ENCODE data around the gene BRI3BP.
"Not testable (repeated sequence)": the region's sequence is repeated elsewhere in the genome, so short reads cannot be mapped to it uniquely, and the experiment has no call there.

Gene BRI3BP

DNA sequence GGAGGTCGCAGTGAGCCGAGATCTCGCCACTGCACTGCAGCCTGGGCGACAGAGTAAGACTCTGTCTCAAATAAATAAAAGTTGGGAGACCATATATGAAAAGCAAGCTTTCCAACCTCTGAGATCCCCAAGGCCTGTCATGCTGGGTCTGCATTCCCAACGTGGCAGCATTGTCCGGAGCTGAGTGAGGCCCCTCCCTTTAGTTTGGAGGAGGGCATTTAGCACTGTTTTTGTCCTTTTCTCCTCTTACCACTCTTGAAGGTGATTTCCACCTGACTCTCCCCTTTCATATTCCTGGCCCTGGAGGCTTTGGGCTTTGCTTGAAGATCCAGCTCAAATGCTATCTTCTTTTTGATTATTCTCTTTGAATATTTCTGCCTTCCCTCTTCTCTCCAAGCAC lies 74.9 kb downstream of the BRI3BP start:
- no peak for DNase-seq (ENCODE audit: low read depth)

DNA sequence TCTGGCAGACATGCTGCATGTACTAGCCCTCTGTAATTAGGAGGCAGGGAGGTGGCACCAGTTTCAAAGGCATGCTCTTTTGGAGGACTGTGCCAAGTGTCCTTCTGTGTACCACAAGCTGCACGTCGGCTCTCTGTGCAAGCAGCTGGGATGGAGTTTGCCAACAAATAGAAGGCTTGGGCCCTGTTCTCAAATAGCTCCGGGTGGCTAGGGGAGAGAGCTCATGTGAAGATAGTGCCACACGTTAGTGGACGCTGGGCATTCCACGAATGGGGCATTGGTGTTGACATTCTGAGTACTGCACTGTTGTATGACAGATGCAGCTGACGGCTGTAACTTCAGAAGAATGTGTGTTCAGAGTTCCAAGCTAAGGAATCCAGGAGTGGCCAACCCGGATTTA lies 76.2 kb downstream of the BRI3BP start:
- no peak for DNase-seq (ENCODE audit: low read depth)

DNA sequence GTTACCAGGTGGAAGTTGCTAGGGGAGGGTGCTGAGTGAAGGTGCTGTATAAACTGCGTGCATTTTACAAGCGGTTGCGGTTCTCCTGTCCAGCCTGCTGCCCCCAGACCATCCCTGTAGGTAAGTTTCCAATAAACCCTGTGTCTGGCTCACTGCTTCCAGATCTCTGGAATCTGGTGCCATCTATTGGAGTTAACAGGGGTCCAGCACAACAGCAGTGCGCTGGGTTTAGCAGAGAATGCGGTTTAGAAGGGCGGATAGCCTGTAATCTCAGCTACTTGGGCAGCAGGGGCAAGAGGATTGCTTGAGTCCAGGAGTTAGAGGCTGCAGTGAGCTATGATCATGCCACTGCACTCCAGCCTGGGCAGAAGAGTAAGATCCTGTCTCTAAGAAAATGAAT lies 76.7 kb downstream of the BRI3BP start:
- no peak for DNase-seq (ENCODE audit: low read depth)

DNA sequence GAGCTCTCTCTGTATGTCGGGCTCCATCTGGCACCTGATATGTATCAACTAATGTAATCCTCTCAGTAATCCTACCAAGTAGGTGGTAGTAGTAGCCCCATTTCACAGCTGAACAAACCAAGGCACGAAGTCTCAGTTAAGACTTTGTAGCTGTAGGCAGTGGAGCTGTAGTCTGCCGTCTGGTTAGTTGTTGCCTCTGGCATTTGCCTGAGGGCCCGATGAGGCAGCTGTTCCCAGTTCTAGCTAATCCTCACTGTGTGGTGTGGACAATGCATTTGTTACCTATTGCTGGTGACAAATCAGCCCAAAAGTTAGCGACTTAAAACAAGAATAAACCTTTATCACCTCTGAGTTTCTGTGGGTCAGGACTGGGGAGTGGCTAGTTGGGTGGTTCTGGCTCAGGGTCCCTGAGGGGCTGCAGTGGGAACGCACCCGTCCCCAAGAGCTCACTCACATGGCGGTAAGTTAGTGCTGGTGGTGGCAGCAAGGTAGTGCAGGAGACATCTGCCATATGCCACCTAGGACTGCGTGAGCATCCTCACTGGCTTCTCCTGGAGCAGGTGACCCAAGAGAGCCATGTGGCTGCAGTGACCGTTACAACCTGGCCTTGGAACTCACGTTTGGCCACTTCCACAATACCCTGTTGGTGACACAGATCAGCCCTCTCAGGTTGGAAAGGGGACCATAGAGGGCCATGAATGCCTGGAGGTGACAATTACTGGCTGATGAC lies 77.4 kb downstream of the BRI3BP start:
- DNase-seq (ENCODE audit: low read depth): no peak

DNA sequence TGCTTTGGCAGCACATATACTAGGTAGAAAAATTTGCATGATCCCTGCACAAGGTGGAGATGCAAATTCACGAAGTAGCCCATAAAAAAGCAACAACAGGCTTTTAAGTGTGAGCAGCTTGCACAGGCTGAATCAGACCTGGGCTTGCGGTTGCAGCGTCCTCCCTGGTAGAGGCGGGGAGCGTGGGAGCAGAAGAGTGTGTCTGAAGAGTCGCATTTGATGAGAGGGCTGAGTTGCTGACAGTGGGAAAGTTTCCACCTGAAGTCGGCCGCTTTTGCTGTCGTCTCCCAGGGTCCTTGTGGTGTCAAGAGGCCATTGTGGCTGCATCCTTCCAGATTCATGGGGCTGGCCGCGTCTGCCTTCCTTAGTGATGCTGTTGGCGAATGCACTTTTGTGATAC lies 78.0 kb downstream of the BRI3BP start:
- DNase-seq (ENCODE audit: low read depth): no peak

DNA sequence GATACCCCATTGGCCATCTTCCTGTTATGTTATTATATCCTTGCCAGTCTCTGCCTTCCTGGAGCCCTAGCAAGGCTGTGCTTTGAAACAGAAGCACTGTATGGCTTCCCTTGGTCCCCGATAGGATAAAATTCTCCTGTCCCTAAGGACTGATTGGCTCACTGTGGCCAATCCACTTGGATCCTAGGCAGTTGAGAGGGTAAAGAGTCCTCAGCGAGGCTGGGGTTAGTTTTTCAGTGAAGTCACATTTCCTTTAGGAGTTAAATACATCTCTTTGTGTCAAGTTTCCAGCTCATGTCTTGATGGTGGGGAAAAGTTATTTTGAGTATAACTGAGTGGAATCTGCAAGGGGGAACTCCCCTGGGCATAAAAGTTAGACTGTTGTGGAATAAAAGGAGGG lies 79.1 kb downstream of the BRI3BP start:
- DNase-seq (ENCODE audit: low read depth): no peak

DNA sequence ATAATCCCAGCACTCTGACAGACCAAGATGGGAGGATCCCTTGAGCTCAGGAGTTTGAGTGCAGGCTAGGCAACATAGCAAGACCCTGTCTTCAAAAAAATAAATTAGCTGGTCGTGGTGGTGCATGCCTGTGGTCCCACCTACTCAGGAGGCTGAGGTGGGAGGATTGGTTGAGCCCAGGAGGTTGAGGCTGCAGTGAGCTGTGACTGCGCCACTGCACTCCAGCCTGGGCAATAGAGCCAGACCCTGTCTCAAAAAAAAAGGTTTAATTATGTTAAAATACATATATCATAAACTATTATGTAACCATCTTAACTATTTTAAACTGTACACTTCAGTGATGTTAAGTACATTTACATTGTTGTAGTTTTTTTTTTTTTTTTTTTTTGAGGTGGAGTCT lies 80.8 kb downstream of the BRI3BP start:
- DNase-seq (ENCODE audit: low read depth): not testable (repeated sequence)

DNA sequence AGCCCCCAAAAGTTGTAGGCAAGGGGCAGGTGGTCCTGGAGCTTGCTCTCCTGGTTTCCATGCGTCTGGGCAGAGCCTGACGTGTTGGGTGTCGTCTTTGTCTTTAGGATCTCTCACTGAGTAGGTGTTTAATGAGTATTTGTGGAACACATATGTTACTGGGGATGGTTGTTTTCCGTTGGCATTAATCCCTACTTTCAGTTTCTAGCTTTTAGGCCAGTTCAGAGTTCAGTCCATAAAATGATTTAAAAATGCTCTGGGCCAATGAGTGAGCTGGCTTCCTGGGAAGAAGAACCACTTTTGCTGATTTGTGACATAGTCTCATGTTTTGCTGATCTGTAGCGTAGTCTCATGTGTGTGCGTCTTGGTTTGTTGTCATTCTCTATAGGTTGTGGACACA lies 82.7 kb downstream of the BRI3BP start:
- DNase-seq (ENCODE audit: low read depth): no peak

DNA sequence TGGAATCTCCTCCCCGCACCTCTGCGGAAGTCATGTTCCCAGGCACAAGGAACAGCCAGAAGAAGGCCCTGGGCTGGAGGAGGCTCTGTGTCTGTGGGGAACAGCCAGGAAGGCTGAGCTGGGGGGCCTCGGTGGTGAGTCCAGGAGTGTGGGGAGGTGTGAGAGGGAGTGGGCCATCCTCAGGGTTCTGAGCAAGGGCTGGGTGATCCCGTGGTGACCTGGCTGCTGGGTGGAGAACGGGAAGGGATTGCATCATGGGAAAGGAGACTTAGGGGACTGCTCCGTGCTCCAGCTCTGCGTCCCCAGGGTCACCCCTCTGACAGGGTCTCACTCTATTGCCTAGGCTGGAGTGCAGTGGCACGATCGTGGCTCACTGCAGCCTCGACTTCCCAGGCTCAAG lies 85.6 kb downstream of the BRI3BP start:
- no peak for DNase-seq (ENCODE audit: low read depth)

DNA sequence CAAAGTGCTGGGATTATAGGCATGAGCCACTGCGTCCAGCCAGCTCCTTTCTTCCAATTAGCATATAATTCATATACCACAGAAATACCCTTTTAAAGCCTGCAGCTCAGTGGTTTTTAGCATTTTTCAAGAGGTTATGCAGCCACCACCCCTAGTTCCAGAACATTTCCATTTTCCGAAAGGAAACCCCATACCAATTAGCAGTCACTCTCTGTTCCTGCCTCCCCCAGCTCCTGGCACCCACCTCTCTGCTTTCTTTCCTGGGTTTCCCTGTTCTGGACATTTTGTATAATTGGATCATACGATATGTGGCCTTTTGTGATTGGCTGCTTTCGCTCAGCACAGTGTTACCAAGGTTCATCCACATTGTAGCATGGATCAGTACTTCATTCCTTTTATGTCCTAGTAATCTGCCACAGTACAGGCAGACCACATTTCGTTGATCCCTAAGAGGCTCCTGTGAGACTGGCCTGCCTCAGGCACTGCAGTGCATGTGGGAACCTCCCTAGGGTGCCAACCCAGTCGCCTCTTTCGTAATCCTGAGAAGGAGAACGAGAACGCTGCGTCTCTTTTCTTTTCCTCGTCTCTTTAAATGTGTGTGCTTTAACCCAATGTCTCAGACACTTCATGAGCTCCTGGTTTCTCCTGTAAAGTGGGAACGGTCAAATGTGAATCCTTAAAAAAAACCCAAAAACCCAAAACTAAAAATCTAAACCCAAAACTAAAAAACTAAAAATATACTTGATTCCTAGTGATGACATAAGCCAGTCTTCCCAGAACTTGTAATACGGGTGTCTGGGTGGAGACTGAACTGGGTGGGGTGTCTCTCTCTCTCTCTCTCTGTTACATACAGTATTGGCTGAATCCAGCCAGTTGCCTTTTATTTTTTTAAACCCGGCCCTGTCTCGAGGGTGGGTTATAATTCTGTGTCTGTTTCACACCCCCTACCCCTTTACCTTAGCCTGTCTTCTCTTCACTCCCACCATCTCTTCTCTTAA lies 86.5 kb downstream of the BRI3BP start:
- DNase-seq (ENCODE audit: low read depth): no peak
